ENCODE data around the gene FAM222A. TPM values are rescaled to one million over a fixed set of nuclear protein-coding genes. Genes with fewer than 3 reads are reported as not detected.

Gene FAM222A
- total and polyA plus RNA-seq, 2 of the 4 experiments (the other 2 are of a cell fraction), result under 0.01 to 0.32 TPM

- no peak overlapping the region for H3K27ac ChIP-seq (ENCODE audit: insufficient read depth, low read length)
- H3K4me2 ChIP-seq (ENCODE audit: low read depth, low read length), result no peak overlapping the region
- no peak overlapping the region for H3K4me3 ChIP-seq (ENCODE audit: insufficient read depth, low read depth, low read length)
- H3K9me3 ChIP-seq (ENCODE audit: control insufficient read depth, insufficient read depth, low read length), result no peaks in the 10 kb centered on the region
- H4K20me1 ChIP-seq (ENCODE audit: insufficient read depth, low read length), result no peaks in the 10 kb centered on the region
- no peak overlapping the region for H2BK5ac ChIP-seq (ENCODE audit: low read depth, low read length, poor library complexity, severe bottlenecking)
- TF ChIP-seq RFX5 (IDR thresholded peaks at IDR 0.05; ENCODE audit: low read depth, low read length), result no peak
- TF ChIP-seq MXI1 (IDR thresholded peaks at IDR 0.05; ENCODE audit: borderline replicate concordance, low read depth, low read length), result no peak
- DNase-seq (no peak), ATAC-seq (ENCODE audit: low read depth) (no peak)
- WGBS, 2 experiments (ENCODE audit: extremely low coverage in 2 of 2, insufficient read length in 1 of 2), result 88% methylated on average over 1 of the region's 2 CpGs; no CpG with 5 or more reads in 1 of the 2 experiments
- H3K18ac ChIP-seq (ENCODE audit: low read depth, low read length), result no peak overlapping the region
- H2BK120ac ChIP-seq (ENCODE audit: low read depth, low read length), result no peak overlapping the region
- no peak overlapping the region for H3K23ac ChIP-seq (ENCODE audit: low read depth, low read length)
- no peaks in the 10 kb centered on the region for H3K9me1 ChIP-seq (ENCODE audit: insufficient read depth, low read length)
- H3K27me3 ChIP-seq (ENCODE audit: control insufficient read depth, insufficient read depth, low read length), result no peaks in the 10 kb centered on the region
- H4K91ac ChIP-seq (ENCODE audit: insufficient read depth, low read depth, low read length), result no peak overlapping the region
- peaks cover 8% of the 10 kb centered on the region; the same call in 1 of the 2 replicates for H3K36me3 ChIP-seq (ENCODE audit: control insufficient read depth, insufficient read depth, low read length)
- H3K79me1 ChIP-seq (ENCODE audit: low read depth in 1 of 2, low read length in 2 of 2), result no peaks in the 10 kb centered on the region
- no peak overlapping the region for H4K5ac ChIP-seq (ENCODE audit: low read depth, low read length)
- H2AFZ ChIP-seq (replicated peaks; ENCODE audit: low read length, poor library complexity), result no peak overlapping the region
- no peak overlapping the region for H2AK9ac ChIP-seq (replicated peaks; ENCODE audit: low read depth, low read length, poor library complexity)
- no peak overlapping the region for H2BK20ac ChIP-seq (ENCODE audit: low read depth, low read length)
- no peak overlapping the region for H3K4ac ChIP-seq (ENCODE audit: low read depth, low read length)
- BruUV-seq (replicated peaks), result no TSS peak
- H2BK15ac ChIP-seq (ENCODE audit: low read depth, low read length), result no peak overlapping the region
- in situ Hi-C loops (cut with MboI; ENCODE audit: low sequenced_read_pairs), result no loop called here
- H3K56ac ChIP-seq (ENCODE audit: extremely low read depth, insufficient read depth, low read length), result no peak overlapping the region
- no peak overlapping the region for H4K8ac ChIP-seq (ENCODE audit: low read depth in 2 of 2, low read length in 2 of 2)
- dilution Hi-C loops (cut with HindIII; ENCODE audit: low sequenced_read_pairs, unreplicated experiment), result no loop called here
- no peaks in the 10 kb centered on the region for H3K4me1 ChIP-seq (ENCODE audit: control insufficient read depth, insufficient read depth, low read length)
- H3K9ac ChIP-seq (ENCODE audit: low read depth, low read length), result no peak overlapping the region
- H3K14ac ChIP-seq (replicated peaks; ENCODE audit: low read depth, low read length), result no peak overlapping the region
- no peak overlapping the region for H2AK5ac ChIP-seq (ENCODE audit: low read depth, low read length)
- intact Hi-C loops (cut with micrococcal nuclease), result no loop called here
- ChIA-PET CTCF (interaction anchor here (0.6 kb wide), 2 partner anchors 10 to 671 kb away, joined by 4 to 8 read pairs; no protein-coding TSS in a partner anchor), POLR2A (ENCODE audit: unreplicated experiment) (interaction anchor here (0.5 kb wide), 1 partner anchor 50 kb away, joined by 3 read pairs; no protein-coding TSS in a partner anchor)
Observed at GRCh38 chr12:109796057-109796456, 82.4 kb downstream of the FAM222A start.
